H1 (cell line): ENCODE results near the gene TMEM151B. TPM values are rescaled to one million over a fixed set of nuclear protein-coding genes. Genes with fewer than 3 reads are reported as not detected.

Experiments
- CTCF ChIA-PET: fragments of 300-600 bp; sonication (Branson Sonifier 250); formaldehyde crosslinking; loops from one replicate; lab custom pipeline; 2021; ENCODE audit not compliant: partially characterized antibody; lab: Charles Lee
- POLR2A ChIA-PET: fragments of 300-600 bp; sonication (Branson Sonifier 250); formaldehyde crosslinking; loops from one replicate; lab custom pipeline; 2021; ENCODE audit warnings: inconsistent platforms; ENCODE audit not compliant: partially characterized antibody; lab: Charles Lee
- DNase-seq, 2 experiments: peaks; one replicate each; pipeline versions ENCODE4 v3.0.0 to v3.0.0-alpha.2; 2010 to 2022; ENCODE audit warnings: low spot score in 2 of 2, low read depth in 1 of 2, mixed read lengths in 1 of 2
- FAIRE-seq: peaks from 2 replicates; lab custom pipeline; 2011; peaks lifted over from hg19 to GRCh38; lab: Jason Lieb, UNC
- H2AFZ ChIP-seq: 2 replicates; pipeline ENCODE4 v1.8.1; 2012; ENCODE audit warnings: low read length, inconsistent platforms
- H2AK5ac ChIP-seq: 2 replicates; pipeline ENCODE4 v1.6.1; 2013; ENCODE audit warnings: low read depth, low read length
- H2BK120ac ChIP-seq: replicated peaks from 2 replicates; pipeline ENCODE3; 2013; ENCODE audit warnings: low read depth, low read length, inconsistent platforms
- H2BK12ac ChIP-seq: 2 replicates; pipeline ENCODE4 v1.6.1; 2013; ENCODE audit warnings: low read depth, low read length
- H2BK15ac ChIP-seq: 2 replicates; pipeline ENCODE4 v1.6.1; 2013; ENCODE audit warnings: low read length
- H2BK20ac ChIP-seq: 2 replicates; pipeline ENCODE4 v1.6.1; 2013; ENCODE audit warnings: low read length
- H2BK5ac ChIP-seq: 2 replicates; pipeline ENCODE4 v1.6.1; 2013; ENCODE audit warnings: low read depth, low read length
- H3K14ac ChIP-seq: 2 replicates; pipeline ENCODE4 v1.6.1; 2013; ENCODE audit warnings: inconsistent platforms; ENCODE audit not compliant: insufficient read length
- H3K18ac ChIP-seq: 2 replicates; pipeline ENCODE4 v1.6.1; 2013; ENCODE audit warnings: low read length; ENCODE audit errors: extremely low read depth
- H3K23ac ChIP-seq: 2 replicates; pipeline ENCODE4 v1.6.1; 2013; ENCODE audit warnings: inconsistent platforms; ENCODE audit not compliant: insufficient read length
- H3K23me2 ChIP-seq: 2 replicates; pipeline ENCODE4 v1.6.1; 2013; ENCODE audit warnings: low read depth, low read length
- H3K27ac ChIP-seq: 2 replicates; pipeline ENCODE4 v1.6.1; 2011; ENCODE audit warnings: low read depth, low read length, inconsistent platforms
- H3K27me3 ChIP-seq, 4 experiments: replicated peaks in 1 of 4; 1 replicate in 1 of 4; 2 replicates in 3 of 4; pipeline versions ENCODE4 v1.6.1 to v1.8.1; 2011 to 2013; ENCODE audit warnings: low read length in 3 of 4, mild to moderate bottlenecking in 3 of 4, inconsistent platforms in 2 of 4, mixed read lengths in 2 of 4, moderate library complexity in 1 of 4; ENCODE audit not compliant: control insufficient read depth in 3 of 4, insufficient read depth in 3 of 4; ENCODE audit errors: extremely low read depth in 1 of 4
- H3K36me3 ChIP-seq, 4 experiments: 2 replicates each; pipeline versions ENCODE4 v1.6.1 to v1.8.1; 2011 to 2013; ENCODE audit warnings: mild to moderate bottlenecking in 4 of 4, low read length in 3 of 4, moderate library complexity in 2 of 4, control low read depth in 1 of 4, inconsistent platforms in 1 of 4; ENCODE audit not compliant: insufficient read depth in 4 of 4, control insufficient read depth in 2 of 4
- H3K4ac ChIP-seq: replicated peaks from 2 replicates; pipeline ENCODE3; 2013; ENCODE audit warnings: low read length, low read depth, mixed read lengths, inconsistent platforms; ENCODE audit not compliant: insufficient read length
- H3K4me1 ChIP-seq, 4 experiments: replicated peaks in 1 of 4; 1 replicate in 1 of 4; 2 replicates in 3 of 4; pipeline versions ENCODE4 v1.6.1 to v1.8.1; 2011 to 2013; ENCODE audit warnings: low read length in 3 of 4, inconsistent platforms in 2 of 4, mixed read lengths in 1 of 4; ENCODE audit not compliant: insufficient read depth in 4 of 4, control insufficient read depth in 3 of 4
- H3K4me2 ChIP-seq, 2 experiments: 2 replicates each; pipeline versions ENCODE4 v1.6.1 to v1.8.1; 2011 to 2013; ENCODE audit warnings: low read depth in 2 of 2, low read length in 2 of 2, control low read depth in 1 of 2, inconsistent platforms in 1 of 2, mild to moderate bottlenecking in 1 of 2; ENCODE audit not compliant: insufficient read depth in 1 of 2
- H3K4me3 ChIP-seq, 4 experiments: fragments of 200-600, 300-600 bp in 1 of 4; sonication (generic), shearing (Covaris generic), sonication (Bioruptor Twin) in 1 of 4; 2 replicates each; pipeline versions ENCODE4 v1.5.1 to v1.8.1; 2011 to 2016; ENCODE audit warnings: low read length in 4 of 4, low read depth in 3 of 4, control low read depth in 2 of 4, inconsistent platforms in 2 of 4, mild to moderate bottlenecking in 2 of 4, mixed read lengths in 1 of 4, moderate library complexity in 1 of 4; ENCODE audit not compliant: insufficient read depth in 2 of 4; ENCODE audit errors: extremely low read depth in 1 of 4
- H3K56ac ChIP-seq: replicated peaks from 2 replicates; pipeline ENCODE3; 2013; ENCODE audit warnings: low read depth, mild to moderate bottlenecking, mixed read lengths, low read length, inconsistent platforms; ENCODE audit not compliant: insufficient read length
- H3K79me1 ChIP-seq: 2 replicates; pipeline ENCODE4 v1.6.1; 2013; ENCODE audit warnings: low read depth, low read length, control low read depth
- H3K79me2 ChIP-seq, 2 experiments: 2 replicates each; pipeline versions ENCODE4 v1.6.1 to v1.8.1; 2012 to 2013; ENCODE audit warnings: low read length in 2 of 2, mild to moderate bottlenecking in 2 of 2, inconsistent platforms in 1 of 2; ENCODE audit not compliant: insufficient read depth in 2 of 2, control insufficient read depth in 1 of 2
- H3K9ac ChIP-seq, 4 experiments: replicated peaks in 1 of 4; 1 replicate in 1 of 4; 2 replicates in 3 of 4; pipeline versions ENCODE4 v1.6.1 to v1.8.1; 2011 to 2013; ENCODE audit warnings: low read depth in 3 of 4, low read length in 3 of 4, control low read depth in 2 of 4, mild to moderate bottlenecking in 2 of 4, moderate library complexity in 2 of 4, inconsistent platforms in 1 of 4; ENCODE audit errors: extremely low read depth in 1 of 4
- H3K9me3 ChIP-seq, 2 experiments: 2 replicates each; pipeline versions ENCODE4 v1.6.1 to v1.8.1; 2012 to 2013; ENCODE audit warnings: mild to moderate bottlenecking in 2 of 2, moderate library complexity in 2 of 2, control low read depth in 1 of 2, inconsistent platforms in 1 of 2, low read depth in 1 of 2, low read length in 1 of 2, mixed read lengths in 1 of 2; ENCODE audit not compliant: insufficient read depth in 2 of 2
- H4K20me1 ChIP-seq, 2 experiments: replicated peaks in 1 of 2; 2 replicates each; pipeline versions ENCODE3 to v1.8.1; 2011 to 2013; ENCODE audit warnings: inconsistent platforms in 2 of 2, low read length in 2 of 2, mild to moderate bottlenecking in 1 of 2; ENCODE audit not compliant: insufficient read depth in 2 of 2, control insufficient read depth in 1 of 2
- H4K5ac ChIP-seq: 2 replicates; pipeline ENCODE4 v1.6.1; 2013; ENCODE audit warnings: low read length, low read depth, mixed read lengths, inconsistent platforms; ENCODE audit not compliant: insufficient read length
- H4K8ac ChIP-seq: 2 replicates; pipeline ENCODE4 v1.8.0; 2013; ENCODE audit warnings: mild to moderate bottlenecking, moderate library complexity, low read length, inconsistent platforms; ENCODE audit not compliant: insufficient read depth; ENCODE audit errors: extremely low read depth
- H4K91ac ChIP-seq: replicated peaks from 2 replicates; pipeline ENCODE3; 2013; ENCODE audit warnings: low read length, mixed read lengths, inconsistent platforms; ENCODE audit not compliant: insufficient read length
- HDAC2 ChIP-seq, 2 experiments: fragments of 300-600 bp in 1 of 2; sonication (generic) in 1 of 2; IDR thresholded peaks; 2 replicates each; pipeline ENCODE4 v1.6.1; 2011 to 2012; ENCODE audit warnings: low read depth in 2 of 2, low read length in 2 of 2, mild to moderate bottlenecking in 2 of 2, moderate library complexity in 2 of 2, borderline replicate concordance in 1 of 2, inconsistent platforms in 1 of 2
- KDM4A ChIP-seq: IDR thresholded peaks from one replicate; pipeline ENCODE4 v1.7.1; 2012; ENCODE audit warnings: low read depth, mild to moderate bottlenecking, moderate library complexity, low read length, inconsistent platforms; ENCODE audit not compliant: severe bottlenecking
- MAFK ChIP-seq: IDR thresholded peaks from 2 replicates; pipeline ENCODE4 v1.6.1; 2012; ENCODE audit warnings: low read depth, mild to moderate bottlenecking, improper control_type of control experiment, low read length
- PHF8 ChIP-seq: fragments of 200-600 bp; sonication (generic); conservative IDR thresholded peaks from 2 replicates; pipeline ENCODE4 v1.7.1; 2012; ENCODE audit warnings: low read depth, mild to moderate bottlenecking, inconsistent platforms, low read length, moderate library complexity
- POU5F1 ChIP-seq: IDR thresholded peaks from 2 replicates; pipeline ENCODE4 v1.6.1; 2011; ENCODE audit warnings: low read depth, mild to moderate bottlenecking, low read length, moderate library complexity
- RBBP5 ChIP-seq: IDR thresholded peaks from 2 replicates; pipeline ENCODE4 v1.7.1; 2012; ENCODE audit warnings: low read depth, mild to moderate bottlenecking, inconsistent platforms, low read length, moderate library complexity, borderline replicate concordance
- SIX5 ChIP-seq: IDR thresholded peaks from 2 replicates; pipeline ENCODE4 v1.6.1; 2011; ENCODE audit warnings: mild to moderate bottlenecking, low read depth, low read length
- TAF1 ChIP-seq: IDR thresholded peaks from 2 replicates; pipeline ENCODE4 v1.6.1; 2011; ENCODE audit warnings: mild to moderate bottlenecking, low read depth, low read length
- WGBS, 2 experiments: shearing (Covaris generic) in 1 of 2; methylation state at CpG; one replicate each; pipeline versions ENCODE4 v1.1.6 to v1.1.7; 2013 to 2015; ENCODE audit warnings: low lambda C conversion rate in 2 of 2, mixed read lengths in 2 of 2, inconsistent platforms in 1 of 2, low coverage in 1 of 2, missing lambda C conversion rate in 1 of 2; ENCODE audit not compliant: insufficient replicate concordance in 2 of 2, insufficient coverage in 1 of 2, insufficient read length in 1 of 2; ENCODE audit errors: extremely low coverage in 1 of 2, missing lambda C conversion rate in 1 of 2; 5-methylcytosine and 5-hydroxymethylcytosine counted together
- polyA plus RNA-seq, 7 experiments: library from polyadenylated mRNA; depleted of rRNA in 3 of 7; stranded (reverse) in 5 of 7; unstranded in 2 of 7; fragments of >200 nt in 5 of 7; fragments of 200-250 nt in 2 of 7; gene quantifications; 1 replicate in 5 of 7; 2 replicates in 1 of 7; 4 replicates in 1 of 7; pipeline versions ENCODE4 v1.2.1 to v1.2.3, GENCODE V29; 2011 to 2013; ENCODE audit warnings: missing spikeins in 2 of 7, mixed read lengths in 2 of 7
- total RNA-seq: library from RNA; stranded (reverse); fragmentation: NEBNext Ultra II Directional; extraction: Animal tissue kit (Norgen Biotek cat#: 25700); gene quantifications from 2 replicates; pipeline ENCODE4 v1.2.1, GENCODE V29; 2021
- TF ChIP-seq, protein P1 (sequence below): IDR thresholded peaks from 2 replicates; pipeline ENCODE4 v1.6.1; 2012; ENCODE audit warnings: inconsistent platforms

The TMEM151B gene
- total and polyA plus RNA-seq, 2 of the 8 experiments (the other 6 are each of a cell fraction or from before 2014, with no cell fraction given) = 8.0 to 15.5 TPM

DNA sequence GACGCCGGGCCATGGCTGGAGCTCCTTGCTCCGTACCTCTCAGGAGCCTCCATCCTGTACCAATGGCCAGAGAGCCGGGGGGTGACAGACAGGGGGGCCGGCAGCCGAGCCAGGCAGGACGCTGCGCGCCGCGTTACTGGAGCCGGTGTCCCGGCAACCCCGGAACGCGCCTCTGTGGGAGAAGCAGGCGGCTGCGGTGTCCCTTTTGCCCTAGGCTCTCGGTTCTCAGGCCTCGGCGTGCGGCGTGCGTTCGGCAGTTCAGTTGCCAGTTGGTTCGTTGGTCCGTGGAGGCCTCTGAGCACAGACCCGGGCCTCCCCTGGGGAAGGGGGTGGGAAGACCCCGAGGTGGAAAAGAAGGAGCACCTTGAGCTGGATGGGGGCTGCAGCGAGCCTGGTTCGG, 72.2 kb downstream of the TMEM151B start, which contains the start of gene SPATS1:
Gene SPATS1, plus strand, starts transcription at position 162 of the 400 bp plus-strand sequence. CDS start 446 bp downstream, outside the sequence.
- 0 out of 2 replicates have a peak within 1 kb of the TSS, but pooled peaks have one; percentile 62 for H3K18ac ChIP-seq
- no peak within 1 kb of the TSS for H3K56ac ChIP-seq
- no peaks in the 10 kb centered on the region for H4K20me1 ChIP-seq
- DNase-seq (peak in 1 of 2 experiments; percentile 83), FAIRE-seq (no peak)
- H3K4me2 ChIP-seq = peak within 1 kb of the TSS; percentile 25 to 60; a peak in 3 of 4 replicates
- H3K4me1 ChIP-seq = no peaks in the 10 kb centered on the region; a peak in 1 of 7 replicates
- H3K9me3 ChIP-seq = no peaks in the 10 kb centered on the region
- no peak within 1 kb of the TSS for H4K91ac ChIP-seq
- peak within 1 kb of the TSS in 3 of 4 experiments; percentile 23 to 43 (median 32); a peak in 6 of 8 replicates for H3K4me3 ChIP-seq
- ChIA-PET POLR2A (interaction anchor here (0.6 to 2.5 kb wide), 10 partner anchors 13 to 94 kb away, joined by 3 to 10 read pairs (median 4); partner anchors contain the start of genes AARS2 and SLC35B2), CTCF (interaction anchor here (0.7 to 5.8 kb wide), 9 partner anchors 26 to 95 kb away, joined by 3 to 37 read pairs (median 4); partner anchors contain the start of gene AARS2)
- no peak within 1 kb of the TSS for H2BK120ac ChIP-seq
- H4K8ac ChIP-seq = peak within 1 kb of the TSS; percentile 86
- WGBS, 2 experiments = 25% methylated on average over 30 of the region's 31 CpGs; no CpG with 5 or more reads in 1 of the 2 experiments
- H2AFZ ChIP-seq = peak within 1 kb of the TSS; percentile 81; the same call in 1 of the 2 replicates
- no peaks in the 10 kb centered on the region for H3K79me1 ChIP-seq
- no peak within 1 kb of the TSS for H2BK20ac ChIP-seq
- H4K5ac ChIP-seq = no peak within 1 kb of the TSS
- no peak within 1 kb of the TSS for H3K9ac ChIP-seq
- H3K27ac ChIP-seq = no peak within 1 kb of the TSS
- TF ChIP-seq HDAC2 (IDR thresholded peaks at IDR 0.05; ENCODE audit: borderline replicate concordance in 1 of 2, low read depth in 2 of 2, low read length in 2 of 2) (no peak), PHF8 (no peak), MAFK (no peak), KDM4A (peak; percentile 53), TAF1 (0 out of 2 replicates have a peak, but pooled peaks have one; percentile 20), POU5F1 (no peak), SIX5 (no peak), RBBP5 (0 out of 2 replicates have a peak, but pooled peaks have one; percentile 33)
- TF ChIP-seq, protein P1, sequence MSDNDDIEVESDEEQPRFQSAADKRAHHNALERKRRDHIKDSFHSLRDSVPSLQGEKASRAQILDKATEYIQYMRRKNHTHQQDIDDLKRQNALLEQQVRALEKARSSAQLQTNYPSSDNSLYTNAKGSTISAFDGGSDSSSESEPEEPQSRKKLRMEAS = 0 out of 2 replicates have a peak, but pooled peaks have one; percentile 9
- no peak within 1 kb of the TSS for H2AK5ac ChIP-seq
- H3K14ac ChIP-seq = no peak within 1 kb of the TSS
- peak within 1 kb of the TSS; percentile 25; the same call in 1 of the 2 replicates for H2BK5ac ChIP-seq
- no peaks in the 10 kb centered on the region; the same call in 1 of the 2 replicates for H3K23me2 ChIP-seq
- no peaks in the 10 kb centered on the region for H3K79me2 ChIP-seq
- no peak within 1 kb of the TSS for H3K4ac ChIP-seq
- peaks cover 3 to 7% (median 6%) of the 10 kb centered on the region in 4 experiments; a peak in 5 of 7 replicates for H3K27me3 ChIP-seq
- H3K36me3 ChIP-seq = no peaks in the 10 kb centered on the region
- H2BK15ac ChIP-seq = no peak within 1 kb of the TSS
- no peak within 1 kb of the TSS for H2BK12ac ChIP-seq
- no peak within 1 kb of the TSS for H3K23ac ChIP-seq
